HG02610 (cell line): ENCODE data around the gene ZBTB43.

Source experiments
- ATAC-seq: cut with Tn5 transposase; IDR thresholded peaks from one replicate; pipeline ENCODE4 v1.9.1; 2021; ENCODE audit warnings: mild to moderate bottlenecking, moderate library complexity; ENCODE audit not compliant: unreplicated experiment

Gene ZBTB43

GRCh38 chr9:126827227-126827626, 22.4 kb downstream of the ZBTB43 start:
- ATAC-seq: no peak

- ATAC-seq: no peak
Measured at GRCh38 chr9:126829035-126829434, 24.2 kb downstream of the ZBTB43 start.

GRCh38 chr9:126830827-126831226, 26.0 kb downstream of the ZBTB43 start:
- no peak for ATAC-seq

- no peak for ATAC-seq
Measured at GRCh38 chr9:126832440-126832839, 27.6 kb downstream of the ZBTB43 start.

GRCh38 chr9:126833020-126833419, 28.2 kb downstream of the ZBTB43 start:
- ATAC-seq: no peak

GRCh38 chr9:126833710-126834345, 29.0 kb downstream of the ZBTB43 start:
- no peak for ATAC-seq

GRCh38 chr9:126834672-126835071, 29.8 kb downstream of the ZBTB43 start:
- no peak for ATAC-seq

GRCh38 chr9:126836216-126836615, 31.4 kb downstream of the ZBTB43 start:
- ATAC-seq: no peak

- ATAC-seq: no peak
Measured at GRCh38 chr9:126838055-126838811, 33.4 kb downstream of the ZBTB43 start.

GRCh38 chr9:126838895-126839294, 34.1 kb downstream of the ZBTB43 start:
- ATAC-seq: peak; percentile 46

- peak; percentile 9 for ATAC-seq
Measured at GRCh38 chr9:126839301-126839700, 34.5 kb downstream of the ZBTB43 start.

GRCh38 chr9:126842220-126842842, 37.5 kb downstream of the ZBTB43 start:
- ATAC-seq: no peak

GRCh38 chr9:126842977-126843799, 38.3 kb downstream of the ZBTB43 start:
- ATAC-seq: no peak

- no peak for ATAC-seq
Measured at GRCh38 chr9:126844085-126844484, 39.2 kb downstream of the ZBTB43 start.

- ATAC-seq: no peak
Measured at GRCh38 chr9:126847051-126847450, 42.2 kb downstream of the ZBTB43 start.

GRCh38 chr9:126849591-126850225, 44.9 kb downstream of the ZBTB43 start:
- ATAC-seq: no peak

GRCh38 chr9:126851286-126851880, 46.5 kb downstream of the ZBTB43 start:
- no peak for ATAC-seq

- no peak for ATAC-seq
Measured at GRCh38 chr9:126852086-126852688, 47.3 kb downstream of the ZBTB43 start.

GRCh38 chr9:126853667-126854066, 48.8 kb downstream of the ZBTB43 start:
- ATAC-seq: no peak

- no peak for ATAC-seq
Measured at GRCh38 chr9:126854734-126855133, 49.9 kb downstream of the ZBTB43 start.
